Measurements from ENCODE around the gene TMEM42. TPM values are rescaled to one million over a fixed set of nuclear protein-coding genes. Genes with fewer than 3 reads are reported as not detected.

TMEM42 gene
- total and polyA plus RNA-seq, 2 donors from 2014 or later: 17.7 to 33.6 TPM

DNA sequence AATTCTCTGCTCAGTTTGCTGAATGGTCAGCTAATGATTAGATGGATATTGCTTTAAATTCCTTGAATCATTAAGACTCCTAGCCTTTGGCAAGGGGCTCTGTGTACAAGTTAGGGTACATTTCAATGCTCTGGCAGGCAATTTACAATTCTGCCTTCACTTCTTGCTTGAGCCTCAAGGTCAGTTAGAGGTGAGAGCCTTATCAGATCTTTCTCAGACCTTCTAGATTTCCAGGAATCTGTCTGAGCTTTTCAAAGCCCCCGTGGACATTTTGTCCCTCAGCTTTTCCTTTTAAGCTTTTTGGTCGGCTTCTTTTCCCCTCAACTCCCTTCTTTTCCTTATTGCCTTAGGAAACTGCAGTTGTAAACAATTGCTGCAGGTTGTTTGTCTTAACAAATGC is 47.4 kb downstream of the TMEM42 start:
- Histone ChIP-seq H3K27me3 (ENCODE audit: control insufficient read depth, insufficient read depth, low read length) (no peaks in the 10 kb centered on the region), H3K36me3 (ENCODE audit: control insufficient read depth in 2 of 3, insufficient read depth in 3 of 3, low read length in 3 of 3) (no peaks in the 10 kb centered on the region), H3K4me1 (ENCODE audit: control insufficient read depth in 2 of 3, insufficient read depth in 2 of 3, low read depth in 1 of 3, low read length in 3 of 3) (no peaks in the 10 kb centered on the region), H3K9ac (ENCODE audit: low read length in 3 of 3) (no peak overlapping the region), H3K27ac (ENCODE audit: low read depth in 2 of 2, low read length in 2 of 2) (no peak overlapping the region), H3K9me3 (ENCODE audit: control insufficient read depth in 2 of 3, insufficient read depth in 1 of 3, low read length in 3 of 3) (no peaks in the 10 kb centered on the region), H3K4me3 (ENCODE audit: low read length in 3 of 3) (no peak overlapping the region)
- FAIRE-seq (no peak), DNase-seq (no peak)
- intact Hi-C loops (cut with DNase I): no loop called here
- TF ChIP-seq, protein P1, sequence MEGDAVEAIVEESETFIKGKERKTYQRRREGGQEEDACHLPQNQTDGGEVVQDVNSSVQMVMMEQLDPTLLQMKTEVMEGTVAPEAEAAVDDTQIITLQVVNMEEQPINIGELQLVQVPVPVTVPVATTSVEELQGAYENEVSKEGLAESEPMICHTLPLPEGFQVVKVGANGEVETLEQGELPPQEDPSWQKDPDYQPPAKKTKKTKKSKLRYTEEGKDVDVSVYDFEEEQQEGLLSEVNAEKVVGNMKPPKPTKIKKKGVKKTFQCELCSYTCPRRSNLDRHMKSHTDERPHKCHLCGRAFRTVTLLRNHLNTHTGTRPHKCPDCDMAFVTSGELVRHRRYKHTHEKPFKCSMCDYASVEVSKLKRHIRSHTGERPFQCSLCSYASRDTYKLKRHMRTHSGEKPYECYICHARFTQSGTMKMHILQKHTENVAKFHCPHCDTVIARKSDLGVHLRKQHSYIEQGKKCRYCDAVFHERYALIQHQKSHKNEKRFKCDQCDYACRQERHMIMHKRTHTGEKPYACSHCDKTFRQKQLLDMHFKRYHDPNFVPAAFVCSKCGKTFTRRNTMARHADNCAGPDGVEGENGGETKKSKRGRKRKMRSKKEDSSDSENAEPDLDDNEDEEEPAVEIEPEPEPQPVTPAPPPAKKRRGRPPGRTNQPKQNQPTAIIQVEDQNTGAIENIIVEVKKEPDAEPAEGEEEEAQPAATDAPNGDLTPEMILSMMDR (IDR thresholded peaks at IDR 0.05; ENCODE audit: borderline replicate concordance, extremely low read depth, insufficient read depth): no peak

DNA sequence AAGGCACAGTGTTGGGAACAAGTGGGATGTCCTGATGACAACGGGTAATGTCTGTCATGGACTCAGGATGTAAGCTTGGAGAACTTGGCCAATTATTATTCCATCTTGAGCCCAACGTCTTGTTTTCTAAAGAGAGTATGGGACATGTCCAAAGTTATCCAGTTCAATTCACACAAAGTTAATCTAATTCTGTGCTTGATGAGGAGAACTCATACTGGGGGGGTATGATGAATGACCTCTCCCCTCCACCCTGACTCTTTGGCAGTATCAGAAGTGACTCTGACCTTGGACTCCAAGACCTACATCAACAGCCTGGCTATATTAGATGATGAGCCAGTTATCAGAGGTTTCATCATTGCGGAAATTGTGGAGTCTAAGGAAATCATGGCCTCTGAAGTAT is 49.0 kb downstream of the TMEM42 start:
- H3K9ac ChIP-seq (ENCODE audit: low read length in 3 of 3): no peak overlapping the region
- no peak for FAIRE-seq

DNA sequence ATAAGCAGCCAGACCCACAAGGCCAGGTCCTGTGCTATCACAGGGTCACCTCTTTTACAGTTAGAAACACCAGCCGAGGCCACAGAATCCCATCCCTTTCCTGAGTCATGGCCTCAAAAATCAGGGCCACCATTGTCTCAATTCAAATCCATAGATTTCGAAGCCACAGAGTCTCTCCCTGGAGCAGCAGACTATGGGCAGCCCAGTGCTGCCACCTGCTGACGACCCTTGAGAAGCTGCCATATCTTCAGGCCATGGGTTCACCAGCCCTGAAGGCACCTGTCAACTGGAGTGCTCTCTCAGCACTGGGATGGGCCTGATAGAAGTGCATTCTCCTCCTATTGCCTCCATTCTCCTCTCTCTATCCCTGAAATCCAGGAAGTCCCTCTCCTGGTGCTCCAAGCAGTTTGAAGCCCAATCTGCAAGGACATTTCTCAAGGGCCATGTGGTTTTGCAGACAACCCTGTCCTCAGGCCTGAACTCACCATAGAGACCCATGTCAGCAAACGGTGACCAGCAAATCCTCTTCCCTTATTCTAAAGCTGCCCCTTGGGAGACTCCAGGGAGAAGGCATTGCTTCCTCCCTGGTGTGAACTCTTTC is 52.3 kb downstream of the TMEM42 start:
- intact Hi-C loops (cut with DNase I): no loop called here
- no peak overlapping the region for H3K4me3 ChIP-seq (ENCODE audit: low read length in 3 of 3)
- FAIRE-seq: no peak

More for the DNA sequence above, 49.0 kb downstream of the TMEM42 start:
- H3K4me1 ChIP-seq (ENCODE audit: control insufficient read depth in 2 of 3, insufficient read depth in 2 of 3, low read depth in 1 of 3, low read length in 3 of 3): no peaks in the 10 kb centered on the region
- H3K27ac ChIP-seq (ENCODE audit: low read depth in 2 of 2, low read length in 2 of 2): no peak overlapping the region
- TF ChIP-seq, protein P1 (IDR thresholded peaks at IDR 0.05; ENCODE audit: borderline replicate concordance, extremely low read depth, insufficient read depth): no peak
- H3K4me3 ChIP-seq (ENCODE audit: low read length in 3 of 3): no peak overlapping the region
- H3K27me3 ChIP-seq (ENCODE audit: control insufficient read depth, insufficient read depth, low read length): no peaks in the 10 kb centered on the region
- DNase-seq: no peak
- H3K9me3 ChIP-seq (ENCODE audit: control insufficient read depth in 2 of 3, insufficient read depth in 1 of 3, low read length in 3 of 3): no peaks in the 10 kb centered on the region
- H3K36me3 ChIP-seq (ENCODE audit: control insufficient read depth in 2 of 3, insufficient read depth in 3 of 3, low read length in 3 of 3): no peaks in the 10 kb centered on the region
- intact Hi-C loops (cut with DNase I): no loop called here

More for the DNA sequence above, 52.3 kb downstream of the TMEM42 start:
- no peaks in the 10 kb centered on the region for H3K36me3 ChIP-seq (ENCODE audit: control insufficient read depth in 2 of 3, insufficient read depth in 3 of 3, low read length in 3 of 3)
- peak in 4 of 5 donors; percentile 65 to 75 (median 70) for DNase-seq
- H3K9me3 ChIP-seq (ENCODE audit: control insufficient read depth in 2 of 3, insufficient read depth in 1 of 3, low read length in 3 of 3): no peaks in the 10 kb centered on the region
- TF ChIP-seq, protein P1 (IDR thresholded peaks at IDR 0.05; ENCODE audit: borderline replicate concordance, extremely low read depth, insufficient read depth): peak; percentile 61
- H3K4me1 ChIP-seq (ENCODE audit: control insufficient read depth in 2 of 3, insufficient read depth in 2 of 3, low read depth in 1 of 3, low read length in 3 of 3): no peaks in the 10 kb centered on the region
- no peak overlapping the region for H3K9ac ChIP-seq (ENCODE audit: low read length in 3 of 3)
- H3K27me3 ChIP-seq (ENCODE audit: control insufficient read depth, insufficient read depth, low read length): no peaks in the 10 kb centered on the region
- no peak overlapping the region for H3K27ac ChIP-seq (ENCODE audit: low read depth in 2 of 2, low read length in 2 of 2)

Measured in kidney (tissue), 14 donors.